BE2C (cell line): ENCODE results near the gene CACNA2D3. TPM values are rescaled to one million over a fixed set of nuclear protein-coding genes. Genes with fewer than 3 reads are reported as not detected.

Experiments used
- DNase-seq: peaks from one replicate; pipeline ENCODE4 v3.0.0-alpha.2; 2020
- H3K27me3 ChIP-seq: fragments of 250-450 bp; sonication (Bioruptor Pico); 2 replicates; pipeline ENCODE4 v1.5.1; 2020; ENCODE audit warnings: mild to moderate bottlenecking
- H3K36me3 ChIP-seq: fragments of 250-450 bp; sonication (Bioruptor Pico); 2 replicates; pipeline ENCODE4 v1.5.1; 2020; ENCODE audit warnings: mild to moderate bottlenecking
- H3K4me1 ChIP-seq: fragments of 250-450 bp; sonication (Bioruptor Pico); 2 replicates; pipeline ENCODE4 v1.5.1; 2020
- H3K4me3 ChIP-seq: 2 replicates; pipeline ENCODE4 v1.5.1; 2011; ENCODE audit warnings: low read depth, low read length
- H3K9me3 ChIP-seq: fragments of 250-450 bp; sonication (Bioruptor Pico); 2 replicates; pipeline ENCODE4 v1.5.1; 2020
- CTCF ChIP-seq: IDR thresholded peaks from 2 replicates; pipeline ENCODE4 v1.5.1; 2012; ENCODE audit warnings: mild to moderate bottlenecking, low read depth, low read length
- polyA plus RNA-seq: library from polyadenylated mRNA; unstranded; fragments of >200 nt; gene quantifications from one replicate; pipeline ENCODE4 v1.2.1, GENCODE V29; 2012; ENCODE audit warnings: low read depth, missing spikeins; ENCODE audit not compliant: insufficient read length, insufficient read depth

Gene CACNA2D3
- 11.3 TPM for polyA plus RNA-seq

- H3K4me1 ChIP-seq: no peaks in the 10 kb centered on the region
- peak within 1 kb of the TSS; percentile 69 for H3K4me3 ChIP-seq
- no peaks in the 10 kb centered on the region for H3K36me3 ChIP-seq
- H3K9me3 ChIP-seq: no peaks in the 10 kb centered on the region
- peak; percentile 75 for DNase-seq
- H3K27me3 ChIP-seq: no peaks in the 10 kb centered on the region
- no peak for TF ChIP-seq CTCF
These were observed at the start of gene CACNA2D3 for GRCh38 chr3:54122324-54123002. TSS of gene CACNA2D3 (plus strand) at chr3:54122552.

GRCh38 chr3:54073386-54073785 lies 49.0 kb upstream of the CACNA2D3 start:
- H3K4me1 ChIP-seq: no peaks in the 10 kb centered on the region
- no peaks in the 10 kb centered on the region for H3K27me3 ChIP-seq
- no peak overlapping the region for H3K4me3 ChIP-seq
- no peak for DNase-seq
- TF ChIP-seq CTCF: no peak
- H3K36me3 ChIP-seq: no peaks in the 10 kb centered on the region
- H3K9me3 ChIP-seq: no peaks in the 10 kb centered on the region

GRCh38 chr3:54079314-54079713 lies 43.0 kb upstream of the CACNA2D3 start:
- H3K4me1 ChIP-seq: no peaks in the 10 kb centered on the region
- no peak overlapping the region for H3K4me3 ChIP-seq
- no peaks in the 10 kb centered on the region for H3K36me3 ChIP-seq
- no peaks in the 10 kb centered on the region for H3K27me3 ChIP-seq
- TF ChIP-seq CTCF: no peak
- DNase-seq: no peak
- no peaks in the 10 kb centered on the region for H3K9me3 ChIP-seq

GRCh38 chr3:54079730-54080325 lies 42.5 kb upstream of the CACNA2D3 start:
- no peak for DNase-seq
- H3K27me3 ChIP-seq: no peaks in the 10 kb centered on the region
- TF ChIP-seq CTCF: no peak
- H3K9me3 ChIP-seq: no peaks in the 10 kb centered on the region
- H3K4me3 ChIP-seq: no peak overlapping the region
- H3K36me3 ChIP-seq: no peaks in the 10 kb centered on the region
- H3K4me1 ChIP-seq: no peaks in the 10 kb centered on the region

GRCh38 chr3:54083921-54084320 lies 38.4 kb upstream of the CACNA2D3 start:
- Histone ChIP-seq H3K4me3 (no peak overlapping the region), H3K36me3 (no peaks in the 10 kb centered on the region), H3K4me1 (no peaks in the 10 kb centered on the region), H3K27me3 (no peaks in the 10 kb centered on the region), H3K9me3 (no peaks in the 10 kb centered on the region)
- DNase-seq: no peak
- no peak for TF ChIP-seq CTCF

GRCh38 chr3:54085936-54086335 lies 36.4 kb upstream of the CACNA2D3 start:
- Histone ChIP-seq H3K4me3 (no peak overlapping the region), H3K4me1 (no peaks in the 10 kb centered on the region), H3K36me3 (no peaks in the 10 kb centered on the region), H3K9me3 (no peaks in the 10 kb centered on the region), H3K27me3 (no peaks in the 10 kb centered on the region)
- TF ChIP-seq CTCF: no peak
- no peak for DNase-seq
